CD14-positive monocyte (primary cell): Measurements from ENCODE around the gene FGGY. TPM values are rescaled to one million over a fixed set of nuclear protein-coding genes. Genes with fewer than 3 reads are reported as not detected.

Source experiments
- DNase-seq, 3 donors: peaks; one replicate each; pipeline ENCODE4 v3.0.0-alpha.2; 2011 to 2022
- H2AFZ ChIP-seq: 2 replicates; pipeline ENCODE4 v1.6.0; 2012; ENCODE audit warnings: mild to moderate bottlenecking, low read depth, low read length, inconsistent platforms; ENCODE audit not compliant: insufficient read depth, poor library complexity, severe bottlenecking
- H3K27ac ChIP-seq, 2 donors: 1 replicate in 1 of 2; 2 replicates in 1 of 2; pipeline ENCODE4 v1.5.1; 2012 to 2013; ENCODE audit warnings: low read length in 2 of 2, control low read depth in 1 of 2, inconsistent platforms in 1 of 2, low read depth in 1 of 2, mild to moderate bottlenecking in 1 of 2
- H3K27me3 ChIP-seq, 2 donors: one replicate each; pipeline versions ENCODE4 v1.6.0 to v1.6.1; 2011 to 2013; ENCODE audit warnings: low read length in 2 of 2; ENCODE audit not compliant: control insufficient read depth in 2 of 2, insufficient read depth in 2 of 2
- H3K36me3 ChIP-seq, 2 donors: replicated peaks in 1 of 2; 1 replicate in 1 of 2; 2 replicates in 1 of 2; pipeline versions ENCODE4 v1.5.1 to v1.6.1; 2012 to 2013; ENCODE audit warnings: low read length in 2 of 2, control low read depth in 1 of 2, inconsistent platforms in 1 of 2, mild to moderate bottlenecking in 1 of 2; ENCODE audit not compliant: insufficient read depth in 2 of 2, control insufficient read depth in 1 of 2
- H3K4me1 ChIP-seq, 2 donors: 1 replicate in 1 of 2; 2 replicates in 1 of 2; pipeline versions ENCODE4 v1.5.1 to v1.6.1; 2012 to 2013; ENCODE audit warnings: low read length in 2 of 2, control low read depth in 1 of 2, inconsistent platforms in 1 of 2, mild to moderate bottlenecking in 1 of 2, moderate library complexity in 1 of 2; ENCODE audit not compliant: insufficient read depth in 2 of 2, control insufficient read depth in 1 of 2
- H3K4me2 ChIP-seq: replicated peaks from 2 replicates; pipeline ENCODE3; 2012; ENCODE audit warnings: low read length, moderate library complexity, mild to moderate bottlenecking; ENCODE audit not compliant: poor library complexity, severe bottlenecking; ENCODE audit errors: extremely low read depth
- H3K4me3 ChIP-seq, 3 experiments: fragments of 200-600 bp in 1 of 3; sonication (generic) in 1 of 3; replicated peaks in 1 of 3; 1 replicate in 2 of 3; 2 replicates in 1 of 3; pipeline ENCODE4 v1.5.1; 2011 to 2013; ENCODE audit warnings: low read length in 3 of 3, mild to moderate bottlenecking in 3 of 3, control low read depth in 2 of 3, low read depth in 2 of 3, inconsistent platforms in 1 of 3, moderate library complexity in 1 of 3
- H3K79me2 ChIP-seq: 2 replicates; pipeline ENCODE4 v1.6.0; 2012; ENCODE audit warnings: mild to moderate bottlenecking, control low read depth, inconsistent platforms, low read length, moderate library complexity; ENCODE audit not compliant: insufficient read depth
- H3K9ac ChIP-seq: 2 replicates; pipeline ENCODE4 v1.6.0; 2017; ENCODE audit warnings: low read length, mild to moderate bottlenecking; ENCODE audit not compliant: insufficient read depth, poor library complexity, severe bottlenecking
- H3K9me3 ChIP-seq, 2 donors: replicated peaks in 1 of 2; 1 replicate in 1 of 2; 2 replicates in 1 of 2; pipeline versions ENCODE4 v1.5.1 to v1.6.1; 2012 to 2013; ENCODE audit warnings: low read length in 2 of 2, control low read depth in 1 of 2; ENCODE audit not compliant: control insufficient read depth in 1 of 2, insufficient read depth in 1 of 2
- H4K20me1 ChIP-seq: 2 replicates; pipeline ENCODE4 v1.6.0; 2012; ENCODE audit warnings: mild to moderate bottlenecking, low read length, control low read depth, moderate library complexity; ENCODE audit not compliant: insufficient read depth
- H3K27ac Mint-ChIP-seq, 7 donors: one replicate each; pipeline ENCODE4 v1.8.0; 2020; ENCODE audit warnings: mild to moderate bottlenecking in 7 of 7, mixed read lengths in 7 of 7, moderate library complexity in 6 of 7, inconsistent platforms in 2 of 7
- H3K27me3 Mint-ChIP-seq, 3 donors: one replicate each; pipeline ENCODE4 v1.8.0; 2021 to 2022; ENCODE audit warnings: low read depth in 3 of 3, mild to moderate bottlenecking in 3 of 3, mixed read lengths in 3 of 3, moderate library complexity in 3 of 3, inconsistent platforms in 1 of 3
- H3K36me3 Mint-ChIP-seq, 2 donors: one replicate each; pipeline ENCODE4 v1.8.0; 2020; ENCODE audit warnings: mixed read lengths in 2 of 2, inconsistent platforms in 1 of 2, mild to moderate bottlenecking in 1 of 2
- H3K4me1 Mint-ChIP-seq: one replicate; pipeline ENCODE4 v1.8.0; 2020; ENCODE audit warnings: mild to moderate bottlenecking, mixed read lengths
- H3K4me3 Mint-ChIP-seq, 2 donors: one replicate each; pipeline ENCODE4 v1.8.0; 2020; ENCODE audit warnings: mild to moderate bottlenecking in 2 of 2, mixed read lengths in 2 of 2, moderate library complexity in 1 of 2
- H3K9me3 Mint-ChIP-seq, 7 donors: one replicate each; pipeline ENCODE4 v1.8.0; 2020 to 2022; ENCODE audit warnings: mixed read lengths in 7 of 7, mild to moderate bottlenecking in 6 of 7, moderate library complexity in 6 of 7, inconsistent platforms in 2 of 7
- WGBS: methylation state at CpG from one replicate; pipeline ENCODE4 v1.1.5; 2013; ENCODE audit warnings: missing lambda C conversion rate; ENCODE audit not compliant: insufficient coverage; 5-methylcytosine and 5-hydroxymethylcytosine counted together
- intact Hi-C, 2 donors: fragments of 100-400 bp; cut with micrococcal nuclease; formaldehyde crosslinking; loops; one replicate each; pipeline versions ENCODE4 v1.15.0 to v1.15.1; 2023
- polyA plus RNA-seq, 3 donors: library from polyadenylated mRNA; depleted of rRNA in 1 of 3; unstranded in 2 of 3; stranded (reverse) in 1 of 3; fragments of 300-500 nt in 2 of 3; fragments of >200 nt in 1 of 3; fragmentation: Illumina TruSeq in 2 of 3; gene quantifications; 1 replicate in 2 of 3; 2 replicates in 1 of 3; pipeline ENCODE4 v1.2.3, GENCODE V29; 2012 to 2021
- TF ChIP-seq, protein P1 (sequence below): fragments of 200-600 bp; IDR thresholded peaks from one replicate; pipeline ENCODE4 v1.8.0; 2022; ENCODE audit warnings: antibody characterized with exemption, mild to moderate bottlenecking

The FGGY gene
- polyA plus RNA-seq, 3 donors = 2.3 to 4.3 (median 2.9) TPM

DNA sequence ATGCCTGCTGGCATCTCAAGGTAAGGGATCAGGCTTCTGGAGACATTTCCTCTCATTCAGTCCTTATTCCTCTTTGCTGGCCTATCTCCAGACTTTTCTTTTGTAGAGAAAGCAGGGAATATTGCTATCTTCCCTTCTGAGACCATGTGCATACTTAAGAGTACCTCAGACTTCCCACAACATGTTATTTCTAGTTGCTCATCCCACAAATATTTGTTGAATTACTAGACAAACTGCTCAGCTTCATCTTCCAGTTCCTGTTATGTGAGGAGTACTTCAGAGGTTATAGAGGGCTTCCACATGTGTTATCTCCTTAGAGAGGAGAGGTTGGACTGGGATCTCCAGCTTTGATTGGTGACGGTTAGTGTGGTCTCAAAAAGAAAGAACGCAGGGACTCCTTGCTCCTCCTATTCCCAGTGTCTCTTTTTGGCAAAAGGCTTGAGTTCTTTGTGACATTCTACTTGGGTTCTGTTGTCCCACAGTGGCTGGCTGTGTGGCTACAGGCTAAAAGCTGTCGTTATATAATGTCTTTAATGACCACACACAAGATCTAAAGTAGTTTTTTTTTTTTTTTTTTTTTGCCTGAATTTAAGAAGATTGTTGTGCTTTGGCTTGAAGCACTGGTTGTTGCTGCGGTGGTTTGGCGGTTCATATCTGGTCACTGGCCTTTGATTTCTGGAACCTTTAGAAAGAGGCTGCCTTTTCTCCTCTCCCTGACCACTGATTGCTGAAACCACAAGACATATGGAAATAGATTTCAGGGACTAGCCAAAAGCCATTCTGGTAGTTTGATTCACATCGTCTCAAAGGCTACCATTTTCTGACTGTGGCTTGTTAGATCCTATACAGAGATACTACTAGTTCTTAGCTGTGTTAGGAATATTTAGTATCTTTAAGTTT, 78.7 kb downstream of the FGGY start:
- no CpG with 5 or more reads among the region's 6 CpGs for WGBS
- no peak for DNase-seq
- Histone ChIP-seq H3K27ac (no peak overlapping the region), H3K4me2 (no peak overlapping the region), H3K4me1 (no peaks in the 10 kb centered on the region), H4K20me1 (no peaks in the 10 kb centered on the region), H3K79me2 (no peaks in the 10 kb centered on the region), H3K9ac (no peak overlapping the region), H3K9me3 (no peaks in the 10 kb centered on the region), H3K36me3 (no peaks in the 10 kb centered on the region), H3K4me3 (no peak overlapping the region), H2AFZ (no peak overlapping the region), H3K27me3 (no peaks in the 10 kb centered on the region)
- intact Hi-C loops = no loop called here
- Mint-ChIP-seq H3K27me3 (peaks cover 0 to 3% (median 0%) of the 10 kb centered on the region in 3 donors), H3K9me3 (peaks cover 0 to 4% (median 2%) of the 10 kb centered on the region in 7 donors), H3K36me3 (peaks cover 3 to 5% of the 10 kb centered on the region in 2 donors), H3K27ac (no peak overlapping the region), H3K4me3 (no peak overlapping the region), H3K4me1 (no peaks in the 10 kb centered on the region)
- TF ChIP-seq, protein P1, sequence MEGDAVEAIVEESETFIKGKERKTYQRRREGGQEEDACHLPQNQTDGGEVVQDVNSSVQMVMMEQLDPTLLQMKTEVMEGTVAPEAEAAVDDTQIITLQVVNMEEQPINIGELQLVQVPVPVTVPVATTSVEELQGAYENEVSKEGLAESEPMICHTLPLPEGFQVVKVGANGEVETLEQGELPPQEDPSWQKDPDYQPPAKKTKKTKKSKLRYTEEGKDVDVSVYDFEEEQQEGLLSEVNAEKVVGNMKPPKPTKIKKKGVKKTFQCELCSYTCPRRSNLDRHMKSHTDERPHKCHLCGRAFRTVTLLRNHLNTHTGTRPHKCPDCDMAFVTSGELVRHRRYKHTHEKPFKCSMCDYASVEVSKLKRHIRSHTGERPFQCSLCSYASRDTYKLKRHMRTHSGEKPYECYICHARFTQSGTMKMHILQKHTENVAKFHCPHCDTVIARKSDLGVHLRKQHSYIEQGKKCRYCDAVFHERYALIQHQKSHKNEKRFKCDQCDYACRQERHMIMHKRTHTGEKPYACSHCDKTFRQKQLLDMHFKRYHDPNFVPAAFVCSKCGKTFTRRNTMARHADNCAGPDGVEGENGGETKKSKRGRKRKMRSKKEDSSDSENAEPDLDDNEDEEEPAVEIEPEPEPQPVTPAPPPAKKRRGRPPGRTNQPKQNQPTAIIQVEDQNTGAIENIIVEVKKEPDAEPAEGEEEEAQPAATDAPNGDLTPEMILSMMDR = no peak

DNA sequence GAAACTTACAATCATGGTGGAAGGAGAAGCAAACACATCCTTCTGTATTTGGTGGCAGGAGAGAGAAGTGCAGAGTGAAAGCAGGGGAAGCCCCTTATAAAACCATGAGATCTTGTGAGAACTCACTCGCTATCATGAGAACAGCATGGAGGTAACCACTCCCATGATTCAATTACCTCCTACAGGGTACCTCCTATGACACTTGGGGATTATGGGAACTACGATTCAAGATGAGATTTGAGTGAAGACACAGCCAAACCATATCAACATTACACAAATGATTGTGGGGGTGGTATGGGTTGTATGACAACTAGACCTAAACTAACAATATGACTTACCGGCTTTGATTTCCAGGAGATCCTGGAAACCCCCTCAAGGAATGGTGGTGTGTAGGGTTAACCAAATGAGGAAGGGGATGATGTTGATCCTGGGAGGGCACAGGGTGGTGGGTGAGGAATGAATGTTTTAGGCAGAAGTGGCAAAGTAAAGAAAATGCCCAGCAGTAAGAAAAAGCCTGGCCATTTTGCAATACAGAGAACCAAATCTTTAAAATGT, 80.5 kb downstream of the FGGY start:
- H3K4me1 Mint-ChIP-seq = no peaks in the 10 kb centered on the region
- Histone ChIP-seq H3K36me3 (no peaks in the 10 kb centered on the region), H2AFZ (no peak overlapping the region), H4K20me1 (no peaks in the 10 kb centered on the region), H3K9ac (no peak overlapping the region), H3K9me3 (no peaks in the 10 kb centered on the region), H3K4me2 (no peak overlapping the region), H3K4me1 (no peaks in the 10 kb centered on the region), H3K79me2 (no peaks in the 10 kb centered on the region), H3K4me3 (no peak overlapping the region), H3K27me3 (no peaks in the 10 kb centered on the region), H3K27ac (no peak overlapping the region)
- no CpG with 5 or more reads among the region's 3 CpGs for whole genome bisulfite sequencing
- no peak overlapping the region for H3K4me3 Mint-ChIP-seq
- peaks cover 3 to 5% of the 10 kb centered on the region in 2 donors for H3K36me3 Mint-ChIP-seq
- intact Hi-C loops = no loop called here
- DNase-seq = no peak
- H3K27ac Mint-ChIP-seq = no peak overlapping the region
- TF ChIP-seq, protein P1 = no peak
- peaks cover 0 to 5% (median 0%) of the 10 kb centered on the region in 3 donors for H3K27me3 Mint-ChIP-seq
- H3K9me3 Mint-ChIP-seq = peaks cover 2 to 4% (median 3%) of the 10 kb centered on the region in 7 donors
